Forelimb muscle (tissue), 1 donor: ENCODE results near the gene PLET1. TPM values are rescaled to one million over a fixed set of nuclear protein-coding genes. Genes with fewer than 3 reads are reported as not detected.

Source experiments
- DNase-seq: peaks from one replicate; pipeline ENCODE4 v3.0.0-alpha.2; 2013; ENCODE audit warnings: low read depth
- polyA plus RNA-seq: library from polyadenylated mRNA; unstranded; fragments of 120-200 nt; gene quantifications from one replicate; pipeline ENCODE4 v1.2.1, GENCODE V29; 2013; ENCODE audit not compliant: insufficient read length

The PLET1 gene, protein sequence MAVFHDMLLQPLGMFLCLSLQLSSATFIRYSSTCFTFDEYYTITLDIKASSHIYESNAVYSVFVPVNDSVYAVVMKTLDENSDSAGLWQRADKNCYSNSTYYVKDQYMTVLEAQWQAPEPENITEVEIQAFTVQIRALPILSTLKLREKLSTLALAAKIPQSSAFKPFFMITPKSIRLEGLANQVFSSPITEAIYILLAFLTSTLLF
- not detected for polyA plus RNA-seq

GRCh38 chr11:112260490-112260889 lies at the start of gene PLET1:
PLET1 (minus strand) TSS chr11:112260860; CDS start chr11:112260589, 271 bp downstream.
- DNase-seq, result no peak

- no peak for DNase-seq
Observed at GRCh38 chr11:112310419-112310818, 49.8 kb upstream of the PLET1 start.

DNA sequence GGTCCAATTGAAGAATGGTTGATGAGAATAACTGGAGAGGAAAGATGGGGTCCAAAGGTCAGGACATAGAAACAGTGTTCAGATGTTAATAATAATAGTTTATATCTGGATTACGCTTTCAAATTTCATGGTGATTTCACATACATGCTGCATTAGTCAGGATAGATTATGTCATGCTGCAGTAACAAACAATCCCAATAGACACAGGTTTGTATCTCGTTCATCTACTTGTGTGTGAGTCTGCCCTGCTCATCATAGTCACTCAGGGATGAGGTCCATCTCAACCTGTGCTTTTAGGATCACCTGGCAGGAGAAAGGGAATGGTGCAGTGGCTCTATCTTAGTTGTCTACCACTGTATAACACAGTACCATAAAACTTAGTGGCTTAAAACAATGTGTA lies 48.0 kb upstream of the PLET1 start:
- no peak for DNase-seq

DNA sequence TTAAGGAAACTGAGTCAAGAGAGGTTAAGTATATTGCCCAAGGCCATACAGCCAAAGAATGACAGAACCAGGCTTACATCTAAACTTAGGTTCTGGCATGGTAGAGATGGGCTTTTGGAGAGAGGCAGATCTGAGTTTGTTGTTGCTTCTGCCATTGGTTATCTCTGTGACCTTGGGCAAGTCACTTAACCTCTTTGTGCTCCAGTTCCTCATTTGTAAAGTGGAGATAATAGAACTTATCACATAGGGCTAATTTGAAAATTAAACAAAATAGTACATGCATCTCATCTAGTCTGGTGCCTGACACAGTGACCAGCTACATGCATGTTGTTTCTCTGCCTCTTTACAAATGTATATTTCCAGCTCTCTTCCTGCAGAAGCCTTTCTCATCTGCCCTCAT lies 47.0 kb upstream of the PLET1 start:
- no peak for DNase-seq

- no peak for DNase-seq
Observed at GRCh38 chr11:112306230-112306629, 45.6 kb upstream of the PLET1 start.

- DNase-seq, result no peak
Observed at GRCh38 chr11:112304914-112305313, 44.3 kb upstream of the PLET1 start.

DNA sequence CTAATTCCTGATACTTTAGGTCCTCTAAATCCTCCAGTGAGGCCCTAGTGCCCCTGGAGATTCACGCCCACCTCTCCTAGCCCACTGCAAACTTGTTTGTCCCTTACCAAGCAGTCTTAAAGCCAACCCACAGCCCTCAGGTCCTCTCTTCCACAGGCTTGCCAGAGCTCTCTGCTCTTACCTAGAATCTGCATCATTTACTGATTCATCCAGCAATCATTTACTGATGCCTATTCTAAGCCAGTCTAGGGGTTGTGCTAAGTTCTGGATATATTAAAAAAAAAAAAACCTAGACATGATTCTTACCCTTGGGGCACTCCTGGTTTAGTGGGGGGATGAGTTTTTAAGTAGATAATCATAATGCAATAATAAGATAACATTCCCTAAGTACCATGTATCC lies 43.0 kb upstream of the PLET1 start:
- no peak for DNase-seq

- DNase-seq, result no peak
Observed at GRCh38 chr11:112302226-112302868, 41.7 kb upstream of the PLET1 start.

- DNase-seq, result no peak
Observed at GRCh38 chr11:112300094-112300786, 39.6 kb upstream of the PLET1 start.

GRCh38 chr11:112298535-112298934 lies 37.9 kb upstream of the PLET1 start:
- no peak for DNase-seq

DNA sequence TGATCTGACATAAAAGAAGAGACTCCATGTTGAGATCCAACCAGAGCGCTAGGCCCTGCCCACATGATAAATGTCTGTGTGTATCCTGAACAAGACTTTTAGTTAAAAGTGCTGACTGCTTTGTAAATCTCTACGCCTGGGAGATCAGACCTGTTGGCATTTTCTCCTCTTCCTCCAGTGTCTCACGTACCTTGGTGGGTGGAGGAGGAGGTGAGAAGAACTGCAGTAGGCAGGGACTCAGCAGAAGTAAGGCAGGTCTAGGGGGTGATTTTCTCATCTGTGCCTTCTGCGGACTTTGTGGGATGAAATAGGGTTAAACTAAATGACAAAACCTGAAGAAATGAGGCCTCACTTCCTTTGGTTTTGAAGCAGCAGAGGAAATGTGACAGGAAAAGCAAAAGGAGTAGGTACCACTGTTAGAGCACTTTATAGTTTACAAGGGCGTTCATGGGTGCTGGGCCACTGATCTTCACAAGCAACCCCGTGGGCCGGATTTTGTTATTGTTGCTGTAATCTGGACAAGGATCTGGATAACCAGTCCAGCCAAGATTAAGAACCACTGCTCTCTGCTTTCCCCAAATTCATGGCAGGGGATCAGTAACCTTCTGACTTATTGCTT lies 36.7 kb upstream of the PLET1 start:
- no peak for DNase-seq

DNA sequence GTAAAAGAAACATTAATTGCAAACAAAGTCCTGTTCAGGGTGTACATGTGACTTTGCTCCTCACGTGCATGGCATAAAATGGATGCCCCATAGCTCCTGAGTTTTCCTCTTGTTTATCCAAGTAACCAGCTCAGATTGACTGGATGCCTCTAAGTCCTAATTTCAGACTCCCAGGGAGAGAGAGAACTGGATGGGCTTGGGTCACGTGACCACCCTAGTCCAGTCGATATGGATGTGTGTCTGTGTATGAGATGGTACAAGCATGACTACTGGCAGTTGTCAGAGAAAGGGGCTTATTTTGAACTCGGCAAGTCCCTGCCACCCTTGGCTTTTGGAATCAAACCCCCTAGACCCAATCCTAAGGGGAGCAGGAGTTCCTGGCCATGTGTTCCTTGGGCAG lies 35.4 kb upstream of the PLET1 start:
- DNase-seq, result no peak

GRCh38 chr11:112294688-112295340 lies 34.2 kb upstream of the PLET1 start:
- DNase-seq, result no peak

DNA sequence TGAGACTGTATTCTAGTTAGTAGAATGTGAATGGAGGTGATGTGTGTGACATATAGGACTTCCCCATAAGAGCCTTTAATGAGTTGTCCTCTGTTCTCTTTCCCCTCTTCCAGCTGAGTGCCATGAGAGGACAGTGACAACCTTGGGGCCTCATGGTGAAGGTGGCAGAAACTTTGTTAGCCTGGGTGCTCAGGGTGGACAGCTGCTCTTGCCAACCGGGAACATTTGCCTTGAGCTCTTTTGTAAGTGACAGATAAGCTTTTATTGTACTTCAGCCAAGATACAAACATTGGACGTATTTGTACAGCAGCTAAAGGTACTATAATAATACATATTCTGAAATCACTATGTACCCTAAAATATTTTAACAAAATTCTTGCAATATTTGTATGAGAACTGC lies 33.0 kb upstream of the PLET1 start:
- no peak for DNase-seq

- no peak for DNase-seq
Observed at GRCh38 chr11:112292785-112293407, 32.2 kb upstream of the PLET1 start.

GRCh38 chr11:112292188-112292587 lies 31.5 kb upstream of the PLET1 start:
- DNase-seq, result no peak

GRCh38 chr11:112291191-112291590 lies 30.5 kb upstream of the PLET1 start:
- DNase-seq, result no peak

GRCh38 chr11:112290493-112290850 lies 29.8 kb upstream of the PLET1 start:
- DNase-seq, result no peak

GRCh38 chr11:112289588-112290492 lies 29.2 kb upstream of the PLET1 start:
- DNase-seq, result no peak

DNA sequence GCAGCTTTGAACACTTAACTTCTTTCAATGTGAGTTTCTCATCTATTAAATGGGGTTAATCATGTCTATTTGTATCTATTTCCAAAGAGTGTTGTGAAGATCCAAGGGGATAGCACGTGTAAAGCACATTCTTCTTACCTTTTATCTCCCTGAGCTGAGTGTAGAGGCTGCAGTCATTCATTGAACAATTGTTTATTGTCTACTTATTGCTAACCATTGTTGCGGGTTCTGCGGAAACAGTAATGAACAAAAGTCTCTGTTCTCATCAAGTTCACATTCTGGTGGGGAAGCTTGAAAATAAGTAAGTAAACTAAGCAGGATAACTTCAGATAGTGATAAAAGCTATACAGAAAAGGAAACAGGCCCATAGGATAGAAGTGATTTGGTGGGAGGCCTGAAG lies 27.4 kb upstream of the PLET1 start:
- DNase-seq, result no peak

DNA sequence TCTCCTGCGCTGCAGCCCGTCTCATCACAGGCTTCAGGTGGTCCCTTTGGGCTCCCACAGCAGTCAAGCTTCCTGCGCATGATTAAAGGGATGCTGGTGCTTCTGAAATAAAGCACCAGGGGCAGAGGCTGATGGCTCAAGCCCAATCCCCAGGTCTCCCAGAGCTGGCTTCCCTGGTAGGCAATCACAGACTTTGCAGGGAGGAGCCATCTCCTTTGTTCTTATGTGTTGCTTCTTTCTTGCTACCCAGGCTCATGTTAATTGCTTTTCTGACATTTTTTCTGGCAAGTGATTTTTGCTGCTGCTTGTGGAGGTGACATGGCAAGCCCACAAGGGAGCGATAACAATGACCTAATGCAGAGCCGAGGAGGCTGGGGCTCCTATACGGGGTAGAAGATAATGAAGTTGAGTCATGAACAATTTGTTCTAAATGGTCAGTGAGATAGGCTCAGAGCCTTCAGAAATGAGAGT lies 25.2 kb upstream of the PLET1 start:
- no peak for DNase-seq
